DMS114 treated with DMSO at 0.1 percent for 48 hours (cell line): ENCODE data around the gene CLDN25.

ENCODE experiments used
- DNase-seq: peaks from one replicate; lab custom pipeline; 2025; ENCODE audit not compliant: unreplicated experiment; lab: John Stamatoyannopoulos, UW

The CLDN25 gene

GRCh38 chr11:113806406-113806805 lies 26.8 kb downstream of the CLDN25 start:
- no peak for DNase-seq

- DNase-seq: no peak
These were observed 29.3 kb downstream of the CLDN25 start for GRCh38 chr11:113808931-113809330.

GRCh38 chr11:113814181-113814580 lies 34.6 kb downstream of the CLDN25 start:
- DNase-seq: no peak

GRCh38 chr11:113817162-113817561 lies 37.6 kb downstream of the CLDN25 start:
- no peak for DNase-seq

- DNase-seq: no peak
These were observed 38.0 kb downstream of the CLDN25 start for GRCh38 chr11:113817626-113818025.

- DNase-seq: no peak
These were observed 38.8 kb downstream of the CLDN25 start for GRCh38 chr11:113818426-113818825.

GRCh38 chr11:113827477-113827876 lies 47.9 kb downstream of the CLDN25 start:
- no peak for DNase-seq

GRCh38 chr11:113828191-113828590 lies 48.6 kb downstream of the CLDN25 start:
- no peak for DNase-seq

- no peak for DNase-seq
These were observed 50.2 kb downstream of the CLDN25 start for GRCh38 chr11:113829751-113830150.
